Hepatocyte (in vitro differentiated cells): ENCODE results near the gene ADAMTS2. TPM values are rescaled to one million over a fixed set of nuclear protein-coding genes. Genes with fewer than 3 reads are reported as not detected.

Experiments used
- DNase-seq: peaks from one replicate; pipeline ENCODE4 v3.0.0-alpha.2; 2016; ENCODE audit warnings: low spot score
- H2AFZ ChIP-seq: fragments of 200-600 bp; sonication (generic); 2 replicates; pipeline ENCODE4 v1.6.0; 2016; ENCODE audit warnings: antibody characterized with exemption, mild to moderate bottlenecking
- H3K27ac ChIP-seq: fragments of 200-600 bp; sonication (generic); 2 replicates; pipeline ENCODE4 v1.5.1; 2016; ENCODE audit warnings: mild to moderate bottlenecking
- H3K27me3 ChIP-seq: fragments of 200-600 bp; sonication (generic); 2 replicates; pipeline ENCODE4 v1.6.1; 2016
- H3K36me3 ChIP-seq: fragments of 200-600 bp; sonication (generic); replicated peaks from 2 replicates; pipeline ENCODE4 v1.5.1; 2016; ENCODE audit warnings: low read depth; ENCODE audit not compliant: insufficient read depth
- H3K4me1 ChIP-seq: fragments of 200-600 bp; sonication (generic); 2 replicates; pipeline ENCODE4 v1.5.1; 2016; ENCODE audit warnings: mild to moderate bottlenecking, moderate library complexity; ENCODE audit not compliant: insufficient read depth
- H3K4me2 ChIP-seq: fragments of 200-600 bp; sonication (generic); 2 replicates; pipeline ENCODE4 v1.6.0; 2016
- H3K4me3 ChIP-seq: fragments of 200-600 bp; sonication (generic); 2 replicates; pipeline ENCODE4 v1.5.1; 2016; ENCODE audit warnings: mild to moderate bottlenecking
- H3K79me2 ChIP-seq: fragments of 200-600 bp; sonication (generic); 2 replicates; pipeline ENCODE4 v1.6.0; 2017; ENCODE audit warnings: mild to moderate bottlenecking
- H3K9me2 ChIP-seq: fragments of 200-600 bp; sonication (generic); replicated peaks from 2 replicates; pipeline ENCODE4 v1.6.0; 2017; ENCODE audit warnings: mild to moderate bottlenecking; ENCODE audit not compliant: insufficient read depth
- H3K9me3 ChIP-seq: fragments of 200-600 bp; sonication (generic); 2 replicates; pipeline ENCODE4 v1.5.1; 2016; ENCODE audit warnings: low read depth, mild to moderate bottlenecking
- H4K20me1 ChIP-seq: fragments of 200-600 bp; sonication (generic); 2 replicates; pipeline ENCODE4 v1.6.0; 2016; ENCODE audit warnings: mild to moderate bottlenecking; ENCODE audit not compliant: insufficient read depth, poor library complexity, severe bottlenecking
- CTCF ChIP-seq: fragments of 200-600 bp; sonication (generic); IDR thresholded peaks from 2 replicates; pipeline ENCODE4 v1.5.1; 2016; ENCODE audit warnings: antibody characterized with exemption, mild to moderate bottlenecking; ENCODE audit not compliant: poor library complexity
- EZH2 ChIP-seq: fragments of 200-600 bp; sonication (generic); IDR thresholded peaks from 2 replicates; pipeline ENCODE4 v1.6.1; 2016; ENCODE audit warnings: antibody characterized with exemption, mild to moderate bottlenecking, borderline replicate concordance
- EZH2phosphoT487 ChIP-seq: fragments of 200-600 bp; sonication (generic); IDR thresholded peaks from one replicate; pipeline ENCODE4 v1.6.1; 2018; ENCODE audit warnings: antibody characterized with exemption, mild to moderate bottlenecking, low read depth, moderate library complexity; ENCODE audit not compliant: unreplicated experiment, severe bottlenecking
- WGBS: methylation state at CpG from one replicate; pipeline ENCODE4 v1.1.6; 2016; ENCODE audit warnings: low lambda C conversion rate; ENCODE audit errors: missing lambda C conversion rate; 5-methylcytosine and 5-hydroxymethylcytosine counted together
- polyA plus RNA-seq: library from polyadenylated mRNA; unstranded; fragments of >200 nt; fragmentation: Nextera tagmentation; extraction: Ambion mirVana; gene quantifications from 2 replicates; pipeline ENCODE4 v1.2.1, GENCODE V29; 2016
- total RNA-seq: library from RNA; depleted of rRNA; stranded (reverse); fragments of >200 nt; gene quantifications from 2 replicates; pipeline ENCODE4 v1.2.3, GENCODE V29; 2014

ADAMTS2 gene
- total and polyA plus RNA-seq, 2 experiments from 2014 or later, result 55.4 to 78.8 TPM

GRCh38 chr5:179220716-179221115 lies 124.5 kb downstream of the ADAMTS2 start:
- TF ChIP-seq EZH2 (no peak), CTCF (no peak), EZH2phosphoT487 (no peak)
- 89% methylated on average over 8 of the region's 8 CpGs for WGBS
- H3K79me2 ChIP-seq, result no peaks in the 10 kb centered on the region
- H2AFZ ChIP-seq, result no peak overlapping the region
- no peaks in the 10 kb centered on the region for H4K20me1 ChIP-seq
- H3K9me3 ChIP-seq, result no peaks in the 10 kb centered on the region
- no peaks in the 10 kb centered on the region for H3K4me1 ChIP-seq
- H3K36me3 ChIP-seq, result no peaks in the 10 kb centered on the region
- no peak overlapping the region for H3K4me3 ChIP-seq
- DNase-seq, result no peak
- no peaks in the 10 kb centered on the region for H3K27me3 ChIP-seq
- no peak overlapping the region for H3K27ac ChIP-seq
- no peaks in the 10 kb centered on the region for H3K9me2 ChIP-seq
- H3K4me2 ChIP-seq, result no peak overlapping the region

DNA sequence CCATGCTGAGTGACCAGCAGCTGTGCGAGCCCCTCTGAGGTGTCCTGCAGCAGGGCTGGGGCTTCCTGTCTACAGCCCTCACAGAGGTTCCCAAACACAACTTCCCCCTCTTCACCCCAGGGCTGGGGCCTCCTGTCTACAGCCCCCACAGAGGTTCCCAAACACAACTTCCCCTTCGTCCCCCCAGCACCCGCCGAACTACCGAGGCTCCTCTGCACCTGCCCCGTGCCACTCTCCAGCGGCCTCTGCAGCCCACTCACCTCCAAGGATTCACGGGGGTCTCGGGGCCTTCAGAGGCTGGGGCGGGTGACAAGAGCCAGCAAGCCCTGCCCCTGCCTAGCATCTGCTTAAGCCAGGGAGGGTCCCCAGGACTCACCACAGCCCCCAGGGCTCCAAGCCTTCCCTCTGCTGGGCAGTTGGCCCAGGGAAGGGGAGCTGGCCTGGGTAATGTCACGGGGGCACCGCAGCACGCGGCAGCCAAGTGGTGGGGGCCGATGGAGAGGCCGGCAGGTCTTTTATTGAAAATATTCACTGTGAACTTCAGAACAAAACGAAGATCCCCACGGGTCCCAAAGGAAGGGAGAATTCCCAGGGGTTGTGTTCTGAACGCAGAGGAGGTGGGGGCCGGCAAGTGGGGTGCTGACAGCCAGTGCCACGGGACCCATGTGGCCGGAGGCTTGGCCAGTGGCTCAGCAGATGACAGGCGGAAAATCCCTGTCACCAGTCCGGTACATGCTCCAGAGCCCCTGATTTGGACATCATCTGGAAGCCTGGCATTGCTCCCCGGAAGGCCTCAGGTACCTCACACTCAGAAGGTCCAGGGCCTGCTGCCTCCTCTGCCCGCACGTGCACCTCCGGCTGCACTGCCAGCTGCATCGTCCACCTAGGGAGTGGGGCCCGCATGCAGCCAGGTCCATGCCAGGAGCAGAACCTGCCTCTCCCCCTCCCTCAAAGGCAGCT lies 125.3 kb downstream of the ADAMTS2 start:
- H3K79me2 ChIP-seq, result no peaks in the 10 kb centered on the region
- WGBS, result 91% methylated on average over 25 of the region's 30 CpGs
- no peaks in the 10 kb centered on the region for H3K9me2 ChIP-seq
- no peaks in the 10 kb centered on the region for H3K36me3 ChIP-seq
- H3K4me1 ChIP-seq, result no peaks in the 10 kb centered on the region
- no peak overlapping the region for H3K4me3 ChIP-seq
- H3K27ac ChIP-seq, result no peak overlapping the region
- H3K9me3 ChIP-seq, result no peaks in the 10 kb centered on the region
- H3K27me3 ChIP-seq, result no peaks in the 10 kb centered on the region
- H2AFZ ChIP-seq, result no peak overlapping the region
- no peaks in the 10 kb centered on the region for H4K20me1 ChIP-seq
- DNase-seq, result no peak
- TF ChIP-seq CTCF, result no peak
- no peak for TF ChIP-seq EZH2
- TF ChIP-seq EZH2phosphoT487, result no peak
- H3K4me2 ChIP-seq, result no peak overlapping the region

- Histone ChIP-seq H3K4me3 (no peak overlapping the region), H3K9me3 (no peaks in the 10 kb centered on the region), H3K4me2 (no peak overlapping the region), H2AFZ (no peak overlapping the region), H3K9me2 (no peaks in the 10 kb centered on the region), H3K27me3 (no peaks in the 10 kb centered on the region), H3K4me1 (no peaks in the 10 kb centered on the region), H4K20me1 (no peaks in the 10 kb centered on the region), H3K36me3 (no peaks in the 10 kb centered on the region), H3K27ac (no peak overlapping the region), H3K79me2 (no peaks in the 10 kb centered on the region)
- TF ChIP-seq EZH2 (no peak), EZH2phosphoT487 (no peak), CTCF (no peak)
- DNase-seq, result no peak
- 81% methylated on average over 4 of the region's 4 CpGs for WGBS
Measured at GRCh38 chr5:179218943-179219330, 126.3 kb downstream of the ADAMTS2 start.
